ENCODE data around the gene ELMO3. TPM values are rescaled to one million over a fixed set of nuclear protein-coding genes. Genes with fewer than 3 reads are reported as not detected.

Gene ELMO3
- total RNA-seq, 4 donors from 2014 or later, result 1.6 to 5.4 TPM; not detected in 2

GRCh38 chr16:67210069-67210937, 11.4 kb downstream of the ELMO3 start:
- Histone ChIP-seq H3K36me3 (no peaks in the 10 kb centered on the region), H3K9me3 (no peaks in the 10 kb centered on the region), H3K4me3 (no peak overlapping the region), H3K27me3 (no peaks in the 10 kb centered on the region), H3K27ac (no peak overlapping the region), H3K4me1 (no peaks in the 10 kb centered on the region)
- intact Hi-C loops (cut with DNase I; ENCODE audit: low total_unique reads), result no loop called here
- no peak for TF ChIP-seq CTCF (IDR thresholded peaks at IDR 0.05)
- no peak for TF ChIP-seq POLR2A (IDR thresholded peaks at IDR 0.05)
- DNase-seq, result no peak

GRCh38 chr16:67211674-67212073, 12.7 kb downstream of the ELMO3 start:
- no peak for TF ChIP-seq CTCF (IDR thresholded peaks at IDR 0.05)
- no peak for TF ChIP-seq POLR2A (IDR thresholded peaks at IDR 0.05)
- no peaks in the 10 kb centered on the region for H3K4me1 ChIP-seq

GRCh38 chr16:67212766-67213165, 13.8 kb downstream of the ELMO3 start:
- no peaks in the 10 kb centered on the region for H3K4me1 ChIP-seq
- H3K27ac ChIP-seq, result no peak overlapping the region
- H3K36me3 ChIP-seq, result no peaks in the 10 kb centered on the region
- TF ChIP-seq CTCF (IDR thresholded peaks at IDR 0.05) (no peak), POLR2A (IDR thresholded peaks at IDR 0.05) (no peak)
- H3K27me3 ChIP-seq, result no peaks in the 10 kb centered on the region
- no peak for DNase-seq
- H3K9me3 ChIP-seq, result no peaks in the 10 kb centered on the region
- no peak overlapping the region for H3K4me3 ChIP-seq
- intact Hi-C loops (cut with DNase I; ENCODE audit: low total_unique reads), result no loop called here

More at GRCh38 chr16:67211674-67212073, 12.7 kb downstream of the ELMO3 start:
- Histone ChIP-seq H3K36me3 (no peaks in the 10 kb centered on the region), H3K4me3 (no peak overlapping the region), H3K27ac (no peak overlapping the region), H3K9me3 (no peaks in the 10 kb centered on the region), H3K27me3 (no peaks in the 10 kb centered on the region)
- DNase-seq, result no peak
- intact Hi-C loops (cut with DNase I; ENCODE audit: low total_unique reads), result no loop called here

- no peaks in the 10 kb centered on the region for H3K27me3 ChIP-seq
- no peak for TF ChIP-seq POLR2A (IDR thresholded peaks at IDR 0.05)
- TF ChIP-seq CTCF (IDR thresholded peaks at IDR 0.05), result no peak
- no peak for DNase-seq
- no peak overlapping the region for H3K27ac ChIP-seq
- intact Hi-C loops (cut with DNase I; ENCODE audit: low total_unique reads), result no loop called here
- no peaks in the 10 kb centered on the region for H3K4me1 ChIP-seq
- no peaks in the 10 kb centered on the region for H3K9me3 ChIP-seq
- no peaks in the 10 kb centered on the region for H3K36me3 ChIP-seq
- H3K4me3 ChIP-seq, result no peak overlapping the region
Measured at GRCh38 chr16:67213197-67214019, 14.5 kb downstream of the ELMO3 start.

GRCh38 chr16:67215706-67216105, 16.8 kb downstream of the ELMO3 start:
- TF ChIP-seq POLR2A (IDR thresholded peaks at IDR 0.05) (no peak), CTCF (IDR thresholded peaks at IDR 0.05) (no peak)
- Histone ChIP-seq H3K9me3 (no peaks in the 10 kb centered on the region), H3K4me3 (no peak overlapping the region), H3K4me1 (no peaks in the 10 kb centered on the region), H3K27ac (no peak overlapping the region), H3K27me3 (no peaks in the 10 kb centered on the region), H3K36me3 (no peaks in the 10 kb centered on the region)
- no peak for DNase-seq
- intact Hi-C loops (cut with DNase I; ENCODE audit: low total_unique reads), result no loop called here
